ENCODE data around the gene RAB4A.

GRCh38 chr1:229339086-229339485 is 68.2 kb downstream of the RAB4A start:
- TF ChIP-seq POLR2AphosphoS5 (IDR thresholded peaks at IDR 0.05) (no peak), POLR2A (IDR thresholded peaks at IDR 0.05) (no peak)
- TF ChIP-seq, protein P1, sequence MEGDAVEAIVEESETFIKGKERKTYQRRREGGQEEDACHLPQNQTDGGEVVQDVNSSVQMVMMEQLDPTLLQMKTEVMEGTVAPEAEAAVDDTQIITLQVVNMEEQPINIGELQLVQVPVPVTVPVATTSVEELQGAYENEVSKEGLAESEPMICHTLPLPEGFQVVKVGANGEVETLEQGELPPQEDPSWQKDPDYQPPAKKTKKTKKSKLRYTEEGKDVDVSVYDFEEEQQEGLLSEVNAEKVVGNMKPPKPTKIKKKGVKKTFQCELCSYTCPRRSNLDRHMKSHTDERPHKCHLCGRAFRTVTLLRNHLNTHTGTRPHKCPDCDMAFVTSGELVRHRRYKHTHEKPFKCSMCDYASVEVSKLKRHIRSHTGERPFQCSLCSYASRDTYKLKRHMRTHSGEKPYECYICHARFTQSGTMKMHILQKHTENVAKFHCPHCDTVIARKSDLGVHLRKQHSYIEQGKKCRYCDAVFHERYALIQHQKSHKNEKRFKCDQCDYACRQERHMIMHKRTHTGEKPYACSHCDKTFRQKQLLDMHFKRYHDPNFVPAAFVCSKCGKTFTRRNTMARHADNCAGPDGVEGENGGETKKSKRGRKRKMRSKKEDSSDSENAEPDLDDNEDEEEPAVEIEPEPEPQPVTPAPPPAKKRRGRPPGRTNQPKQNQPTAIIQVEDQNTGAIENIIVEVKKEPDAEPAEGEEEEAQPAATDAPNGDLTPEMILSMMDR (IDR thresholded peaks at IDR 0.05), result no peak

Measured in breast epithelium (tissue), 3 donors.